Neural progenitor cell (in vitro differentiated cells): ENCODE results near the gene CADPS. TPM values are rescaled to one million over a fixed set of nuclear protein-coding genes. Genes with fewer than 3 reads are reported as not detected.
"Not testable (repeated sequence)": the region's sequence is repeated elsewhere in the genome, so short reads cannot be mapped to it uniquely, and the experiment has no call there.

Experiments used
- DNase-seq: peaks from one replicate; pipeline ENCODE4 v3.0.0-alpha.2; 2016; ENCODE audit warnings: low spot score
- H2AFZ ChIP-seq: fragments of 200-600 bp; sonication (generic); replicated peaks from 2 replicates; pipeline ENCODE4 v1.6.1; 2016; ENCODE audit warnings: antibody characterized with exemption
- H3F3A ChIP-seq: fragments of 200-600 bp; sonication (generic); 2 replicates; pipeline ENCODE4 v1.6.1; 2016; ENCODE audit warnings: antibody characterized with exemption, low read depth
- H3K27ac ChIP-seq: fragments of 200-600 bp; sonication (generic); 2 replicates; pipeline ENCODE4 v1.5.1; 2016; ENCODE audit warnings: mild to moderate bottlenecking
- H3K27me3 ChIP-seq: fragments of 200-600 bp; sonication (generic); 2 replicates; pipeline ENCODE4 v1.6.1; 2016; ENCODE audit warnings: mild to moderate bottlenecking, moderate library complexity
- H3K36me3 ChIP-seq: fragments of 200-600 bp; sonication (generic); 2 replicates; pipeline ENCODE4 v1.5.1; 2016
- H3K4me1 ChIP-seq: fragments of 200-600 bp; sonication (generic); 2 replicates; pipeline ENCODE4 v1.6.1; 2016; ENCODE audit warnings: mixed run types
- H3K4me2 ChIP-seq: fragments of 200-600 bp; sonication (generic); 2 replicates; pipeline ENCODE4 v1.6.1; 2016
- H3K4me3 ChIP-seq: fragments of 200-600 bp; sonication (generic); 2 replicates; pipeline ENCODE4 v1.5.1; 2016
- H3K79me2 ChIP-seq: fragments of 200-600 bp; sonication (generic); 2 replicates; pipeline ENCODE4 v1.6.1; 2016; ENCODE audit warnings: low read depth
- H3K9ac ChIP-seq: fragments of 200-600 bp; sonication (generic); 2 replicates; pipeline ENCODE4 v1.6.1; 2016
- H3K9me3 ChIP-seq: fragments of 200-600 bp; sonication (generic); 2 replicates; pipeline ENCODE4 v1.5.1; 2016; ENCODE audit warnings: low read depth
- H4K20me1 ChIP-seq: fragments of 200-600 bp; sonication (generic); 2 replicates; pipeline ENCODE4 v1.6.1; 2016; ENCODE audit warnings: low read depth
- H3K27ac Mint-ChIP-seq: 3 replicates; pipeline ENCODE4 v1.8.0; 2021; ENCODE audit warnings: mixed read lengths
- H3K27me3 Mint-ChIP-seq: 2 replicates; pipeline ENCODE4 v1.8.0; 2022; ENCODE audit warnings: low read depth, mild to moderate bottlenecking, inconsistent platforms, moderate library complexity, mixed read lengths; ENCODE audit not compliant: insufficient read depth
- H3K36me3 Mint-ChIP-seq: 3 replicates; pipeline ENCODE4 v1.8.0; 2021; ENCODE audit warnings: mixed read lengths
- H3K4me1 Mint-ChIP-seq: 3 replicates; pipeline ENCODE4 v1.8.0; 2021; ENCODE audit warnings: mixed read lengths
- H3K4me3 Mint-ChIP-seq: 3 replicates; pipeline ENCODE4 v1.8.0; 2021; ENCODE audit warnings: mild to moderate bottlenecking, moderate library complexity, mixed read lengths
- H3K9me3 Mint-ChIP-seq: 3 replicates; pipeline ENCODE4 v1.8.0; 2020; ENCODE audit warnings: mixed read lengths
- EZH2 ChIP-seq: fragments of 200-600 bp; sonication (generic); IDR thresholded peaks from 2 replicates; pipeline ENCODE4 v1.6.1; 2017; ENCODE audit warnings: antibody characterized with exemption, mild to moderate bottlenecking, moderate library complexity
- EZH2phosphoT487 ChIP-seq: fragments of 200-600 bp; sonication (generic); IDR thresholded peaks from 2 replicates; pipeline ENCODE4 v1.6.1; 2017; ENCODE audit warnings: antibody characterized with exemption
- total RNA-seq: library from RNA; depleted of rRNA; stranded (reverse); fragments of >200 nt; gene quantifications from 2 replicates; pipeline ENCODE4 v1.2.3, GENCODE V29; 2015; ENCODE audit warnings: low replicate concordance
- TF ChIP-seq, protein P1 (sequence below): fragments of 200-600 bp; sonication (generic); IDR thresholded peaks from 2 replicates; pipeline ENCODE4 v1.5.1; 2017; ENCODE audit warnings: antibody characterized with exemption, mild to moderate bottlenecking

CADPS gene
- total RNA-seq, 1 donor from 2014 or later, result 17.3 TPM

DNA sequence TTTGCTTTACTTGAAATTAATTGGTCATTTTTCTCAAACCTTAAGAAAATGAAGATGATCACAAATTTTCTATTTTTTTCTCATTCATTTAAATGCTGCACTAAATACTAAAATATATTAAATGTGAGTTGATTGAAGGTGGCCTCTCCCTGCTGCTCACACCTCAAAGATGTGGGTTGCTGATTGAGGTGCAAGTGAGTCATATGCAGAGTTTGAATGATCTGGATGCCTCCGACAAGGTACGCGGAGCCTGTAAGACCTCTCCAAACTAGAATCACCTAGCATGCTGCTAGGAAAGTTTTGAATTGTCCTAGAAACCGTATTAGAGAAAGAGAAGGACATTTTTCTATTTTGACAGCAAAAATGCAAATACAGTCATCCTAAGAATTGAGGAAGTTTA is 290.6 kb downstream of the CADPS start:
- no peaks in the 10 kb centered on the region for H4K20me1 ChIP-seq
- no peak overlapping the region for H3K4me3 ChIP-seq
- Mint-ChIP-seq H3K4me1 (no peaks in the 10 kb centered on the region), H3K36me3 (peaks cover 6% of the 10 kb centered on the region), H3K9me3 (peaks cover 12% of the 10 kb centered on the region), H3K27me3 (peaks cover under 1% of the 10 kb centered on the region), H3K4me3 (no peak overlapping the region), H3K27ac (no peak overlapping the region)
- H2AFZ ChIP-seq, result no peak overlapping the region
- no peaks in the 10 kb centered on the region for H3K79me2 ChIP-seq
- no peaks in the 10 kb centered on the region for H3K9me3 ChIP-seq
- no peaks in the 10 kb centered on the region for H3F3A ChIP-seq
- H3K4me2 ChIP-seq, result no peak overlapping the region
- H3K9ac ChIP-seq, result no peak overlapping the region
- H3K36me3 ChIP-seq, result no peaks in the 10 kb centered on the region
- no peak for DNase-seq
- no peaks in the 10 kb centered on the region for H3K4me1 ChIP-seq
- H3K27ac ChIP-seq, result no peak overlapping the region
- TF ChIP-seq EZH2 (no peak), EZH2phosphoT487 (no peak)
- TF ChIP-seq, protein P1, sequence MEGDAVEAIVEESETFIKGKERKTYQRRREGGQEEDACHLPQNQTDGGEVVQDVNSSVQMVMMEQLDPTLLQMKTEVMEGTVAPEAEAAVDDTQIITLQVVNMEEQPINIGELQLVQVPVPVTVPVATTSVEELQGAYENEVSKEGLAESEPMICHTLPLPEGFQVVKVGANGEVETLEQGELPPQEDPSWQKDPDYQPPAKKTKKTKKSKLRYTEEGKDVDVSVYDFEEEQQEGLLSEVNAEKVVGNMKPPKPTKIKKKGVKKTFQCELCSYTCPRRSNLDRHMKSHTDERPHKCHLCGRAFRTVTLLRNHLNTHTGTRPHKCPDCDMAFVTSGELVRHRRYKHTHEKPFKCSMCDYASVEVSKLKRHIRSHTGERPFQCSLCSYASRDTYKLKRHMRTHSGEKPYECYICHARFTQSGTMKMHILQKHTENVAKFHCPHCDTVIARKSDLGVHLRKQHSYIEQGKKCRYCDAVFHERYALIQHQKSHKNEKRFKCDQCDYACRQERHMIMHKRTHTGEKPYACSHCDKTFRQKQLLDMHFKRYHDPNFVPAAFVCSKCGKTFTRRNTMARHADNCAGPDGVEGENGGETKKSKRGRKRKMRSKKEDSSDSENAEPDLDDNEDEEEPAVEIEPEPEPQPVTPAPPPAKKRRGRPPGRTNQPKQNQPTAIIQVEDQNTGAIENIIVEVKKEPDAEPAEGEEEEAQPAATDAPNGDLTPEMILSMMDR, result no peak
- no peaks in the 10 kb centered on the region for H3K27me3 ChIP-seq

DNA sequence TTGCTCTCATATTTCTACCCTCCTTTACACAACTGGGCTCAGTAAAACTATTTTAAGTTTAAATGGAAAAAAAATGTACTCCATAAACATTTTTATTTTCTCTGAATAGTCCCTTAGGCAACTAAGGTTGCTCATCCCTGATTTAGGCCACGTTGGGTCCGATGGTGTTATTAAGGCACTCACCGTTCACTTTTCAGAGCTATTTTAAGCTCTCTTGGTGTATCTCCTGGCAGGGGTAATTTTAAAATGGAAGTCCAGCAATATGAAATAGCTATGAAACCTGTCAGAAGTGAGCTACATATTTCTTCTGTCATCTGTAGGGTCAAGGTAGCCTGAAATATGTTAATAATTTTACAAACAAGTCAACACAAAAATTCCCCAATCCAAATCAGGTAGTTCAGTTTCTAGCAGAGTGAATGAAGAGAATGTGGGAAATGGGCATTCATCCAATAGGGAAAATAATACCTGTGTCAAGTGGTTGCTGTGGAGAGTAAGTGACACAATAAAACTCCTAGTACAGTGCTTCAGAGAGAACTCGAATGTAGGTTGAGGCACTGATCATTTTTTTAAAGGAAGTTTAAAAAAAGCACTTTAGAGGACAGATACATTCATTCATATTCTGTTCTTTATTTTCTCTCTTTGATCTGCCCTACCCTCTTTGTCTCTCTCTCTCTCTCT is 292.6 kb downstream of the CADPS start:
- H4K20me1 ChIP-seq, result no peaks in the 10 kb centered on the region
- H3K27me3 ChIP-seq, result no peaks in the 10 kb centered on the region
- H3K27ac Mint-ChIP-seq, result no peak overlapping the region
- H3K9ac ChIP-seq, result no peak overlapping the region
- H3K4me3 Mint-ChIP-seq, result no peak overlapping the region
- no peaks in the 10 kb centered on the region for H3K4me1 ChIP-seq
- H3K9me3 Mint-ChIP-seq, result peaks cover 23% of the 10 kb centered on the region
- H3K4me1 Mint-ChIP-seq, result no peaks in the 10 kb centered on the region
- no peaks in the 10 kb centered on the region for H3K36me3 ChIP-seq
- H2AFZ ChIP-seq, result no peak overlapping the region
- no peaks in the 10 kb centered on the region for H3F3A ChIP-seq
- H3K4me2 ChIP-seq, result no peak overlapping the region
- no peak for DNase-seq
- no peaks in the 10 kb centered on the region for H3K79me2 ChIP-seq
- H3K9me3 ChIP-seq, result peaks cover 5% of the 10 kb centered on the region
- no peak overlapping the region for H3K4me3 ChIP-seq
- H3K27me3 Mint-ChIP-seq, result peaks cover 4% of the 10 kb centered on the region
- no peak for TF ChIP-seq EZH2phosphoT487
- TF ChIP-seq EZH2, result no peak
- TF ChIP-seq, protein P1, result no peak
- peaks cover 12% of the 10 kb centered on the region for H3K36me3 Mint-ChIP-seq
- H3K27ac ChIP-seq, result no peak overlapping the region

DNA sequence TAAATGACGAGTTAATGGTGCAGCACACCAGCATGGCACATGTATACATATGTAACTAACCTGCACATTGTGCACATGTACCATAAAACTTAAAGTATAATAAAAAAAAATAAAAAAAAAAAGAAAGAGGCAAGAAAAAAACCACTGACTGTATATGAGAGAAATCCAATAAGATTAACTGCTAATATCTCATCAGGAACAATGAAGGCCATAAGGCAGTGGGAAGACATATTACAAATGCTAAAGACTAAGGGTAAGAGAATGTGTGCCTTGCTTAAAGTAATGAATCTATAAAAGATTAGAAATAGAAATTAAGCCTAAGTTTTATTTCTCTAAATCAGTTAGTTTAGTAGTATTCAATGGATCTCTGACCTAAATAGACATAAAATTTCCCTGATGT is 294.7 kb downstream of the CADPS start:
- not testable (repeated sequence) for H3K4me3 ChIP-seq, H3K9ac ChIP-seq, H3F3A ChIP-seq, DNase-seq, H3K4me1 ChIP-seq, H2AFZ ChIP-seq, H3K27ac ChIP-seq, H3K27ac Mint-ChIP-seq, H3K27me3 Mint-ChIP-seq, H3K36me3 ChIP-seq, H3K4me1 Mint-ChIP-seq, H3K79me2 ChIP-seq, H4K20me1 ChIP-seq, H3K4me3 Mint-ChIP-seq, H3K4me2 ChIP-seq, H3K27me3 ChIP-seq, H3K9me3 ChIP-seq
- Mint-ChIP-seq H3K36me3 (peaks cover 12% of the 10 kb centered on the region), H3K9me3 (peaks cover 24% of the 10 kb centered on the region)

DNA sequence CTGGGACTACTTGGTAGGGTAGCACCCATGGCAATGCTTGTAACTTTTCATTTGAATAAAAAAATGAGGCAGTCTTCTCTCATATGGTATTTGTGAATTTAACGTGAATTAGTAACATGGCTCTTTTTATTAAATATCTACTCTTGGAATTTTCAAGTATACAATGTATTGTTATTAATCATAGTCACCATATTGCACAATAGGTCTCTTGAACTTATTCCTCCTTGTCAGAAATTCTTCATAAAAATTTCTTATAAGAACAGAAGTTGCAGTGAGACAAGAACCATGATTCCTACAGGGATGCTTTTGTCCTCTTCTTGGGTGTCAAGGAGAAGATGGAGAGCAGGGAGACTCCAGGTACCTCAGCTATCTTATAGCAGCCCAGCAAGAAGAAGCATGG is 298.1 kb downstream of the CADPS start:
- no peak overlapping the region for H3K4me2 ChIP-seq
- Mint-ChIP-seq H3K36me3 (peaks cover 13% of the 10 kb centered on the region), H3K4me1 (no peaks in the 10 kb centered on the region), H3K9me3 (peaks cover 24% of the 10 kb centered on the region), H3K27me3 (peaks cover 4% of the 10 kb centered on the region), H3K4me3 (no peak overlapping the region), H3K27ac (no peak overlapping the region)
- H3K4me1 ChIP-seq, result no peaks in the 10 kb centered on the region
- H3K79me2 ChIP-seq, result no peaks in the 10 kb centered on the region
- H3K27me3 ChIP-seq, result no peaks in the 10 kb centered on the region
- H3K27ac ChIP-seq, result no peak overlapping the region
- TF ChIP-seq, protein P1, result no peak
- no peak for TF ChIP-seq EZH2
- no peak for TF ChIP-seq EZH2phosphoT487
- H3K9me3 ChIP-seq, result peaks cover 5% of the 10 kb centered on the region
- no peak overlapping the region for H3K4me3 ChIP-seq
- no peaks in the 10 kb centered on the region for H4K20me1 ChIP-seq
- no peak overlapping the region for H2AFZ ChIP-seq
- no peak for DNase-seq
- no peak overlapping the region for H3K9ac ChIP-seq
- no peaks in the 10 kb centered on the region for H3K36me3 ChIP-seq
- no peaks in the 10 kb centered on the region for H3F3A ChIP-seq
